Left ventricle myocardium superior (tissue), 1 donor: ENCODE results near the gene TMEM9B. TPM values are rescaled to one million over a fixed set of nuclear protein-coding genes. Genes with fewer than 3 reads are reported as not detected.
"Not testable (repeated sequence)": the region's sequence is repeated elsewhere in the genome, so short reads cannot be mapped to it uniquely, and the experiment has no call there.

ENCODE experiments used
- ATAC-seq: fragments of 200-7000 bp; cut with Tn5 transposase; one replicate; pipeline ENCODE4 v1.9.1; 2020; ENCODE audit warnings: mild to moderate bottlenecking, moderate library complexity
- DNase-seq: peaks from one replicate; pipeline ENCODE4 v3.0.0-alpha.2; 2020
- intact Hi-C: fragments of 100-400 bp; cut with micrococcal nuclease; formaldehyde crosslinking; loops from one replicate; pipeline ENCODE4 v1.11.0; 2022
- long read RNA-seq: library from polyadenylated mRNA; unstranded; transcript quantifications from one replicate; pipeline ENCODE4 v2.0.0, GENCODE V29; 2021
- total RNA-seq: library from RNA; stranded (reverse); fragmentation: NEBNext Ultra II Directional; extraction: Animal tissue kit (Norgen Biotek cat#: 25700); gene quantifications from one replicate; pipeline ENCODE4 v1.2.1, GENCODE V29; 2021
- donor health status: DM: no; HTN: yes; CAD: no; lungs with severe emphysema.

TMEM9B gene
- 43.5 TPM for total RNA-seq
- long read RNA-seq, transcript TMEM9B-205 (5 exons, 2,083 nt), result major isoform, 157 of 188 reads
- long read RNA-seq, transcript TMEM9B-201 (4 exons, 1,659 nt), result minor isoform, 21 of 188 reads
- long read RNA-seq, transcript TMEM9B-202 (5 exons, 1,433 nt), result minor isoform, 6 of 188 reads
- long read RNA-seq, partial matches to known transcripts, result 2 of 188 reads
- long read RNA-seq, other reads (novel, unspliced or antisense), result 2 of 188 reads

DNA sequence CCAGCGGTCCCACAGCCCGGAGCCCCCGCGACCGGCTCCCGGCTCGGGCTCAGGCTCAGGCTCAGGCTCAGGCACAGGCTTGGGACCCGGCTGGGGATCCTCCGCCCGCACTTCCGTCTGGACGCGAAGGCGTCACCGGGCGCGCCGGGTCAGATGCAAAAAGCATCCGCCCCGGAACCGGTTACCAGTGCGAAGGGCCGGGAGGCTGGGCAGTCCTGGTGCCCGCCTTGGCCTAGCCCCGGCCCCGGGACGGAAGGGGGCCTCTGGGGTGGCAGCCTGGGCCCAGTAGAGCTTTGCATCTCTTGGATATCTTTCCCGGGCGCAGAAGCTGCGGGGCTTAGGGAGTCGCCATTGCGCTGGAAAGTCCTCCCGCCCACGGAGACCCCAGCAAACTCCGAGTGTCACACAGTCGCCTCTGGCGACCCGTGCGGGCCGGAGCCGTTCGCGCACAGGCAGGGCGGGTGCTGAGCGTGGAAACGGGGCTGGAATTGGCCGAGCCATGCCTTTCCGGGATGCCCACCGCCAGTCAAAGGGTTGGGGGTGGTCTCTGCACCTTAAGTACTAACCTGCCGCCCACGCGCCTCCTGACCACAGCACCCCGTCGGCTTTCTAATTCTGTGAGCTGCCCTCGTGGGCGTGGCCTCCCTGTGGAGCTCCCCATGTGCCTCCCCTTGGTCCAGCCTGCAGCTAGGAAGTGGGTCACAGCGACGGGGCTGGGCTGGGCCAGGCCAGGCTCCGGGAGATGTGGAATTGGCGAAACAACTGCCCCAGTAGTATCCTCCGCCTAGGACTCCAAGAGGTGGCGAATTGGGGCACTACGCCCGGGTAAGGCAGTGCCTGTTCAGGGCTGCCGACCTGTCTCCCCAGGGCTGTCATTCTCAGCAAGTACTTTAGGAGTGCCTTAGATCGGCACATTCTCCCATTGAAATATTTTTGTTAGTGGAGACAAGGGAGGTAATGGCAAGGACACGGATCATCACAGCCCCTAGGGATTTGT lies at the start of gene TMEM9B:
Gene TMEM9B (minus strand): TSS at position 119 of the 997 bp plus-strand sequence. CDS start 129 bp downstream, outside the sequence.
- DNase-seq, result peak; percentile 94
- peak; percentile 97 for ATAC-seq
- intact Hi-C loops, result no loop called here

DNA sequence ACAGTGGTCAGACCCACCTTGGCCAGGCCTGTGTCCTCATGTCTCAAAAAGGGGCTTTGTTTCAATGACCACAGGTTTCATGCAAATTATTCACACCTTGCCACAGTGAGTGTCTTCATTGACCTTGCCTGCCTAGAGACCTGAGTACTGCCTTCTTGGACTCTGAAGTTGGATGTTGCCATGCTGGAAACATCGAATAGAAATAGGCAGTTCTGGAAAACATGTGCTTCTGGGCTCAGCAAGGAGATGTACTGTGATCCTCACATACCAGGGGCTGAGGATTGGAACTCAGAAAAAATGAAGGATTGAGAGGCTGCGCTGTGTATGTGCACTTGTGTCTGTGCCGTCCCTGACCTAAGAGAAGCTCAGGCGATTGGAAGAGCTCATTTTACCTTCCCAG lies 49.1 kb upstream of the TMEM9B start:
- intact Hi-C loops, result loop anchor here (5.0 kb wide), 1 partner anchor 124 kb away; no protein-coding TSS in a partner anchor
- ATAC-seq (no peak), DNase-seq (no peak)

- ATAC-seq, DNase-seq, intact Hi-C loops: not testable (repeated sequence)
Measured at GRCh38 chr11:9009538-9009937, 45.3 kb upstream of the TMEM9B start.

DNA sequence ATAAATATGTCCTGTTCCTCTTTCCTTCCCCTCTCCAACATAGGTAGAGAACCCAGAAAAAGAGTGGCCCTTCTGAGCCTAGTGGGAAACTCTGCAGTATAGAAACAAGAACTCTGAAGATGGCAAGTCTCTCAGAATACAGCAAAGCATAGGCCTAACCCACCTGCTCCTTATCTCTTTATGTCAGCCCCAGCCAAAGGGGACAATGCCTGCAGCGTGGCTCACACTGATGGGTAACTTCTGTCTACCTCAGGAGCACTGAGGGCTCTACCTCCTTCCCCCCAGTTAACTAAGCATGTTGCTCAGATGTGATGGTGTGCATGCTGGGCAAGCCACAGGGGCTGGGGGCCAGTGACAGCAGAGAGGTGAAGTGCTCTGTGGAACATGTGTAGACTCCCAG lies 44.4 kb upstream of the TMEM9B start:
- DNase-seq (no peak), ATAC-seq (no peak)
- intact Hi-C loops, result no loop called here

GRCh38 chr11:9008011-9008550 lies 43.8 kb upstream of the TMEM9B start:
- intact Hi-C loops, result no loop called here
- no peak for DNase-seq
- no peak for ATAC-seq

DNA sequence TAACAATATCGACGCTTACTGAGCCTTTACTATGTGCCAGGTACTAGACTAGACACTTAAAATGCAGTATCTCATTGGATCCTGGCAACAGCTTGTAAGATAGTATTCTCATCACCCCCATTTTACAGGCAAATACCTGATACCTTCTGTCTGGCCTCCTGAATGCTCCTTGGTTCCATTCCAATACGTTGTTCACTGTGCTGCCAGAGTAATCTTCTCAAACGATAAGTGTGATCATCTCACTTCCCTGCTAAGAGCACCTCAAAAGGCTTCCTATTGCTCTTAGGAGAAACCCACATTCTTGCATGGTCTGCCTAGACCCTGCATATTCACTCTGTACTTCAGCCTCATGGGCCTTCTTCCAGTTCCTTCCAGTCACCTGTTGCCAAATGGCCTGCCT lies 40.8 kb upstream of the TMEM9B start:
- no peak for DNase-seq
- no peak for ATAC-seq
- intact Hi-C loops, result no loop called here

DNA sequence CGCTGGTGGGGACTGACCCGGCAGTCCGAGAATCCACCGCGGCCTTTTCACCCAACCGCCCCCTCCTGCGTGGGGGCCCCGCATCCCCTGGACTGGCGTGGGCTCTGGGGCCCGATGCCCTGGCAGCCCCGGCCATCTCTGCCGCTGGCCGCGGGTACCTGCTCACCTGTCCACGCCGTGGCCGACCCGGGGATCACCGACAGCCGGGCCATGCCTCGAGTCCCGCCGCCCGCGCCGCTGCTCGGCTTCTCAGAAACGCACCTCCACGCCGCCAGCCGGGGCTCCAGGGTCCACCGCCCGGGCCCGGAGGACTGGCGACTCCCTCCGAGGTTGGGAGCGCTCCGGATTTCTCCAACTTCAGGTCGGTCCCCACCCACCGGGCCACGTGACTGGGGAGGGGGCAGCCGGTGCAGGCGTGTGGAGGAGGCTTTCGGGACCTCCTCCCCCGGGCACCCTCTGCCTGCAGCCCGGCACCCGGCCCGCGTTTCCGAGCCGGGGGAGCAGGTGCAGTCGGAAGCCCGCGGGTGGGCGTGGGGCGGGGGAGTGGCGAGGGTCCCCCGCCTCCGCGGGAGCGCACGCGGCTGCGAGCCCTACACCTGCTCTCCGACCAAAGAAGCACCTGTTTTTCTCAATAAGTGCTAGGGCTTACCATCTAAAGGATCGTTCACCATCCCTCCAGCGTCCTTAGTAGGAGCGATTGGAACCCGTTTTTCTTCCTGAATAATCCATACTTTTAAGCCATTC lies 40.1 kb upstream of the TMEM9B start:
- no peak for ATAC-seq
- intact Hi-C loops, result no loop called here
- peak; percentile 41 for DNase-seq

DNA sequence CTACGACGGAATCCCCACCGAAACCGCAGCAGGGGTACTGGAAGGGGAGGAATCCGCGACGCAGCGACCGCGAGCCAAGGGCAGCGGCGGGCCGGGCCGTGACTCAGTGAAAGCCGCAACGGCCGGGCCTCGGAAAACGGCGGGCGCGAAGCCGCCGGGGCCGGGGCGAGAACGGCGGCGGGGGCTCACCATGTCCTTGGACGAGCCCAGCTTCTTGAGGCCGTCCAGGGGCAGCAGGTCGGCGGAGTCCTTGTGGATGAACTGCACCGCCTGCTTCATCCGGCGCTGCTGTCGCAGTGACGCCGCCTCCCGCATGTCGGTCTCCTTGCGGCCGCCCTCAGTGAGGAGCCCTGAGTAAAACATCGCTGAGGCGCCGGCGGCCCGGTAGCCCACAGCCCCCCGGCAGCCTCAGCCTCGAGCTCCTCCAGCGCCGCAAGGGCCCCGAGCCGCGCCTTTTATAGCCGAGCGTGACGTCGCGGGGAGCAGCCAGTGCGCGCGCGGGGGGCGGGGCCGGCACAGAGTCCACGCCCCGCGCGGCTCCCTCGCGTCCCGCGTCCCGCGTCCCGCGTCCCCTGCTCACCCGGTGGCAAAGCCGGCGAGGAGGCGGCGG lies 39.4 kb upstream of the TMEM9B start, which contains the start of gene NRIP3:
Gene NRIP3 (minus strand): TSS at position 429 of the 610 bp plus-strand sequence. CDS start 66 bp downstream, at position 363.
- intact Hi-C loops, result no loop called here
- ATAC-seq, result peak; percentile 93

DNA sequence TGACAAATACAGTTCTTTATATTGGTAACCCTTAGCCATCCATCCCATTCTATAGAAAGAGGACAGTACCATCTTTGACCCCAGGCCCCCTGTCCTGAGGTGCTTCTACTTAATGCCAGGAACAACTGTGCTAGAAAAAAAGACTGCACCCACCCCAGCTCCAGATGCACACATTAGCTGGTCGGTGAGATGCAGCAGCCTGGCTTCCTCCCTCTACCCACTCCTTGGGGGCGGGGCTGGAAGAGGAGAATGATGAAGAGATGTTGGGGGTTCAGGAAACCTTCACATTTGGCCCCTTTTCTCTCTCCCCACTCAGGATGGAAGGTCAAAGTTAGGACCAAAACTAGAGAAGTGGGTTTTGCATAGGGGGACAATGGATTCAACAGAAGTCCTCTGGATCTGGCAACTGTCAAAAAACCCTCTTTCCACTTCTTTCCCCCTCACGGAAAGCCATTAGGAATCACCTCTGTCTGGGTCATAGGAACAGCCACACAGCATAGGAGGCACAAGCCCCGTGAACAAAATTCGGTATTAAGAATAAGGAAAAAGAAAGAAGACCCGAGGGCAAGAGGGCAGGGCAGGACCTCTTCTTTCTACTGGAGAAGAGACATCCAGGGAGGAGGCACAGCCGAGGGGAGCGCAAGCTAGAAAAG lies 38.8 kb upstream of the TMEM9B start:
- DNase-seq (no peak), ATAC-seq (no peak)
- intact Hi-C loops, result no loop called here

More for the DNA sequence above, 39.4 kb upstream of the TMEM9B start, which contains the start of gene NRIP3:
- DNase-seq, result peak; percentile 86

GRCh38 chr11:9001736-9002135 lies 37.5 kb upstream of the TMEM9B start:
- DNase-seq (no peak), ATAC-seq (no peak)
- intact Hi-C loops, result no loop called here

DNA sequence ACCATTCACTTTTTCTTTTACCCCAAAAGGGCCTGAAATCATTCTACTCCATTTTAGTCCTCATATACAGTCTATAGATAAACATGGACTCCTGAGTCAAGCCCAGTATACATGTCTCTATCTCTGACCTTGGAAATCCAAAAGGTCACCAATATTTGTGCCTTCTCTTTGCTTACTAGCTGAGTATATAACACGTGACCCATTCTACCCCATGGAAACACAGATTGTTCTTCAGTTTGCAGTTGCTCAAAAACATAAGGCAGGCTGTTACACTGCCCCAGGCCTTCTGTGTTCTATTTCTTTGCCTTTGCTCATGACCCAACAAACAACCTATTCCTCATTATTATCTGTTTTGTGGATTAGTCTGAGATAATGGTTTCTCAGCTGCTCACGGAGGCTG lies 33.8 kb upstream of the TMEM9B start:
- no peak for ATAC-seq
- intact Hi-C loops, result no loop called here
- DNase-seq, result no peak

- DNase-seq (no peak), ATAC-seq (no peak)
- intact Hi-C loops, result no loop called here
Measured at GRCh38 chr11:8997451-8997850, 33.2 kb upstream of the TMEM9B start.

DNA sequence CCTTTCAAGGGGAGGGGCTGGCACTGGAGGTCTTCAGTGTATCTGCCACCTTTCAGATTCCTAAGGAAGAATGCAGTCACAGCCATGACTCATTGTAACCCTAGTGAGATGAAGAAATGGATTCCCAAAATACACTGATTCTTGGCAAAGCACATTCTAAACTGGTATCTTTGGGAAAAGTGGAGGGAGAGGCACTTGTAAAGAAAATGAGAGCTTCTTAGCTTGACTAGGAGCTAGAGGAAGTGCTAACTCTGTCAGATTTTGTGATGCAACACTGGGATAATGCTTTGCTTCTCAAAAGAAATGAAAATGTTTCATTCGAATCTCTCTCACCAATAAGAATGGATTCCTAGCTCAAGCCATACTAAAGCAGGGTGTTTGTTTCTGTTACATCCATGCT lies 25.2 kb upstream of the TMEM9B start:
- intact Hi-C loops, result no loop called here
- ATAC-seq, result no peak

GRCh38 chr11:8988329-8989234 lies 24.3 kb upstream of the TMEM9B start:
- intact Hi-C loops, result no loop called here
- ATAC-seq, result no peak

More for the DNA sequence above, 25.2 kb upstream of the TMEM9B start:
- DNase-seq, result no peak

GRCh38 chr11:8987446-8987845 lies 23.2 kb upstream of the TMEM9B start:
- DNase-seq (no peak), ATAC-seq (no peak)
- intact Hi-C loops, result no loop called here

More at GRCh38 chr11:8988329-8989234, 24.3 kb upstream of the TMEM9B start:
- DNase-seq, result no peak

GRCh38 chr11:8986772-8987171 lies 22.5 kb upstream of the TMEM9B start:
- intact Hi-C loops, DNase-seq, ATAC-seq: not testable (repeated sequence)

- no peak for ATAC-seq
- DNase-seq, result no peak
- intact Hi-C loops, result no loop called here
Measured at GRCh38 chr11:8985462-8985861, 21.2 kb upstream of the TMEM9B start.
